Measurements from ENCODE around the gene C2CD4C. TPM values are rescaled to one million over a fixed set of nuclear protein-coding genes. Genes with fewer than 3 reads are reported as not detected.

Gene C2CD4C
- total RNA-seq, 1 experiment from 2014 or later = 0.12 TPM

- Mint-ChIP-seq H3K36me3 (ENCODE audit: insufficient read depth, unreplicated experiment) (peaks cover 6% of the 10 kb centered on the region), H3K4me3 (ENCODE audit: low read depth, unreplicated experiment) (no peak overlapping the region), H3K27ac (ENCODE audit: unreplicated experiment) (no peak overlapping the region), H3K9me3 (ENCODE audit: low read depth, unreplicated experiment) (peaks cover 13% of the 10 kb centered on the region), H3K4me1 (ENCODE audit: low read depth, unreplicated experiment) (peaks cover 2% of the 10 kb centered on the region), H3K27me3 (ENCODE audit: unreplicated experiment) (no peaks in the 10 kb centered on the region)
- intact Hi-C loops (cut with micrococcal nuclease; ENCODE audit: unreplicated experiment) = no loop called here
- no TSS peak for BruUV-seq (replicated peaks)
- CTCF ChIA-PET = no interaction called here
- no peak for TF ChIP-seq CTCF (IDR thresholded peaks at IDR 0.05; ENCODE audit: unreplicated experiment)
- no peak for DNase-seq
Measured at GRCh38 chr19:392375-392970, 16.5 kb downstream of the C2CD4C start.

- no peak overlapping the region for H3K4me3 Mint-ChIP-seq (ENCODE audit: low read depth, unreplicated experiment)
- H3K4me1 Mint-ChIP-seq (ENCODE audit: low read depth, unreplicated experiment) = peaks cover 6% of the 10 kb centered on the region
- TF ChIP-seq CTCF (IDR thresholded peaks at IDR 0.05; ENCODE audit: unreplicated experiment) = no peak
- peaks cover 6% of the 10 kb centered on the region for H3K36me3 Mint-ChIP-seq (ENCODE audit: insufficient read depth, unreplicated experiment)
- no TSS peak for BruUV-seq (replicated peaks)
- intact Hi-C loops (cut with micrococcal nuclease; ENCODE audit: unreplicated experiment) = no loop called here
- no peak for DNase-seq
- no peak overlapping the region for H3K27ac Mint-ChIP-seq (ENCODE audit: unreplicated experiment)
- CTCF ChIA-PET = no interaction called here
- H3K9me3 Mint-ChIP-seq (ENCODE audit: low read depth, unreplicated experiment) = peaks cover 13% of the 10 kb centered on the region
- no peaks in the 10 kb centered on the region for H3K27me3 Mint-ChIP-seq (ENCODE audit: unreplicated experiment)
Measured at GRCh38 chr19:391726-392374, 17.1 kb downstream of the C2CD4C start.

GRCh38 chr19:391207-391557 is 17.8 kb downstream of the C2CD4C start:
- Mint-ChIP-seq H3K4me1 (ENCODE audit: low read depth, unreplicated experiment) (peaks cover 6% of the 10 kb centered on the region), H3K9me3 (ENCODE audit: low read depth, unreplicated experiment) (peaks cover 13% of the 10 kb centered on the region), H3K27ac (ENCODE audit: unreplicated experiment) (no peak overlapping the region), H3K36me3 (ENCODE audit: insufficient read depth, unreplicated experiment) (peaks cover 6% of the 10 kb centered on the region), H3K27me3 (ENCODE audit: unreplicated experiment) (no peaks in the 10 kb centered on the region), H3K4me3 (ENCODE audit: low read depth, unreplicated experiment) (no peak overlapping the region)
- BruUV-seq (replicated peaks) = no TSS peak
- TF ChIP-seq CTCF (IDR thresholded peaks at IDR 0.05; ENCODE audit: unreplicated experiment) = no peak
- CTCF ChIA-PET = no interaction called here
- no peak for DNase-seq
- intact Hi-C loops (cut with micrococcal nuclease; ENCODE audit: unreplicated experiment) = no loop called here

- CTCF ChIA-PET = no interaction called here
Measured at GRCh38 chr19:390386-391206, 18.4 kb downstream of the C2CD4C start.

More at GRCh38 chr19:390386-391206, 18.4 kb downstream of the C2CD4C start:
- H3K27ac Mint-ChIP-seq (ENCODE audit: unreplicated experiment) = no peak overlapping the region
- DNase-seq = no peak
- H3K27me3 Mint-ChIP-seq (ENCODE audit: unreplicated experiment) = no peaks in the 10 kb centered on the region
- peaks cover 6% of the 10 kb centered on the region for H3K36me3 Mint-ChIP-seq (ENCODE audit: insufficient read depth, unreplicated experiment)
- intact Hi-C loops (cut with micrococcal nuclease; ENCODE audit: unreplicated experiment) = no loop called here
- peaks cover 10% of the 10 kb centered on the region for H3K9me3 Mint-ChIP-seq (ENCODE audit: low read depth, unreplicated experiment)
- H3K4me1 Mint-ChIP-seq (ENCODE audit: low read depth, unreplicated experiment) = peaks cover 6% of the 10 kb centered on the region
- TF ChIP-seq CTCF (IDR thresholded peaks at IDR 0.05; ENCODE audit: unreplicated experiment) = no peak
- BruUV-seq (replicated peaks) = no TSS peak
- no peak overlapping the region for H3K4me3 Mint-ChIP-seq (ENCODE audit: low read depth, unreplicated experiment)

Measured in Calu3 (cell line).